ENCODE data around the gene ZXDB.

DNA sequence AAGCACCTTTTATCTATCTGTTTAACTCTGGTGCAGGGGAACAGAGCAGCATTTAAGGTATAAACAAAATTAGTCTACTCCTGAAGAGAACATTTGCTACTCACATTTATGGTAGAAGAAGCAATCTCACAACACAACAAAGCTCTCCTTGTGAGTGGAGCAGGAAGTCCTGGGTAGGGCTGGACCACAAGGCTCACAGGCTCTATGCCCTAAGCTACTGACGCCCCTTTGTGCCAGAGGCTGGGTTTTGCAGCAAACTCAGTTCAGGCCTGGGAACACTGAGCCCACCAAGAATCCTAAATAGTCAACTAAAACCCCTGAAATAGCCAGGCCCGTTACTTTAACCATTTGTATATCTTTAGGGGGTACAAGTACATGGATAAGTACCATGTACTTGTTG lies 4.7 kb upstream of the ZXDB start:
- TF ChIP-seq POLR2AphosphoS5 (IDR thresholded peaks at IDR 0.05; ENCODE audit: low read depth, low read length) = no peak
- TF ChIP-seq POLR2A (IDR thresholded peaks at IDR 0.05; ENCODE audit: low read depth, low read length) = no peak
